ENCODE measurements around the gene EPHA4.
"Not testable (repeated sequence)": the region's sequence is repeated elsewhere in the genome, so short reads cannot be mapped to it uniquely, and the experiment has no call there.

- TF ChIP-seq CTCF (IDR thresholded peaks at IDR 0.05); POLR2A (IDR thresholded peaks at IDR 0.05); POLR2AphosphoS5 (IDR thresholded peaks at IDR 0.05; ENCODE audit: insufficient read depth in 1 of 2, low read depth in 1 of 2): not testable (repeated sequence)
These were observed 60.8 kb downstream of the EPHA4 start for GRCh38 chr2:221511325-221511724.

Measured in vagina (tissue), 2 donors.